LNCaP clone FGC (cell line): Measurements from ENCODE around the gene CAMK2N2.

Experiments used
- DNase-seq: peaks from one replicate; pipeline ENCODE4 v3.0.0-alpha.2; 2011; ENCODE audit warnings: low read depth
- H3K4me3 ChIP-seq: 2 replicates; pipeline ENCODE4 v1.5.1; 2011; ENCODE audit warnings: mild to moderate bottlenecking, low read depth, low read length, control low read depth
- TF ChIP-seq, protein P1 (sequence below): IDR thresholded peaks from 2 replicates; pipeline ENCODE4 v1.5.1; 2012; ENCODE audit warnings: mild to moderate bottlenecking; ENCODE audit not compliant: control insufficient read depth, insufficient read depth; ENCODE audit errors: extremely low read depth

CAMK2N2 gene

GRCh38 chr3:184235381-184236032 lies 25.8 kb downstream of the CAMK2N2 start:
- TF ChIP-seq, protein P1, sequence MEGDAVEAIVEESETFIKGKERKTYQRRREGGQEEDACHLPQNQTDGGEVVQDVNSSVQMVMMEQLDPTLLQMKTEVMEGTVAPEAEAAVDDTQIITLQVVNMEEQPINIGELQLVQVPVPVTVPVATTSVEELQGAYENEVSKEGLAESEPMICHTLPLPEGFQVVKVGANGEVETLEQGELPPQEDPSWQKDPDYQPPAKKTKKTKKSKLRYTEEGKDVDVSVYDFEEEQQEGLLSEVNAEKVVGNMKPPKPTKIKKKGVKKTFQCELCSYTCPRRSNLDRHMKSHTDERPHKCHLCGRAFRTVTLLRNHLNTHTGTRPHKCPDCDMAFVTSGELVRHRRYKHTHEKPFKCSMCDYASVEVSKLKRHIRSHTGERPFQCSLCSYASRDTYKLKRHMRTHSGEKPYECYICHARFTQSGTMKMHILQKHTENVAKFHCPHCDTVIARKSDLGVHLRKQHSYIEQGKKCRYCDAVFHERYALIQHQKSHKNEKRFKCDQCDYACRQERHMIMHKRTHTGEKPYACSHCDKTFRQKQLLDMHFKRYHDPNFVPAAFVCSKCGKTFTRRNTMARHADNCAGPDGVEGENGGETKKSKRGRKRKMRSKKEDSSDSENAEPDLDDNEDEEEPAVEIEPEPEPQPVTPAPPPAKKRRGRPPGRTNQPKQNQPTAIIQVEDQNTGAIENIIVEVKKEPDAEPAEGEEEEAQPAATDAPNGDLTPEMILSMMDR: no peak
- H3K4me3 ChIP-seq: no peak overlapping the region
- DNase-seq: no peak

DNA sequence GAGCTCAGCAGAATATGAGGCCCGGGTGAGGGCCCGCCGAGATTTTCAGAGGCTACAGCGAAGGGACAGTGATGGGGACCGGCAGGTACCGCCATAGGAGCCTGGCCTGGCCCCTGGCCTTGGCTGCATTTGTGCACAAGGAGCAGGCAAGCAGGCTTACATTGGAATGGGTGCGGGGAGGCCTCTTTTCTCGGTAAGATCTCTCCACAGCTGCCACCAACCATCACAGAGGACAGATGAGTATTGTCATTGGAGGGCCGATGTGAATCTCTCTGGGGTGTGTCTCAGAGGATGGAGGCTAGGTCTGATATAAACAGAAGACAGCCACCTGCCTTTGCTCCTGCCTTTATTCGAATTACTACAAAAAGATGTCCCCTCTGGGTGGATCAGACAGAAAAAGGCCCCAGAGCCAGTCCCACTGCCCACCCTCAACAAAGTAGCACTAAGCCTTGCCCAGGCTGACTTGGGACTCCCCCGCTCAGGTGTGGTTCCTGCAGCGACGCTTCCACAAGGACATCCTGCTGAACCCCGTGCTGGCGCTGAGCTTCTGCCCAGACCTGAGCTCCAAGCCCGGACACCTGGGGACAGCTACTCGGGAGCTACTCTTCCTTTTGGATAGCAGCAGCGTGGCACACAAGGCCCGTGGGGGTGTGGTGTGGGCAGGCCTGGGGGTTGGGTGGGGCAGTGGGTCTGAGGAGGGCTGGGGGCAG lies 26.5 kb downstream of the CAMK2N2 start:
- no peak for DNase-seq
- no peak overlapping the region for H3K4me3 ChIP-seq
- TF ChIP-seq, protein P1: no peak

- DNase-seq: no peak
- TF ChIP-seq, protein P1: 0 out of 2 replicates have a peak, but pooled peaks have one; percentile 21
- H3K4me3 ChIP-seq: no peak overlapping the region
Observed at GRCh38 chr3:184234224-184234623, 27.1 kb downstream of the CAMK2N2 start.

GRCh38 chr3:184233127-184233843 lies 28.1 kb downstream of the CAMK2N2 start:
- no peak for DNase-seq
- H3K4me3 ChIP-seq: no peak overlapping the region
- TF ChIP-seq, protein P1: no peak

GRCh38 chr3:184231671-184232070 lies 29.7 kb downstream of the CAMK2N2 start:
- TF ChIP-seq, protein P1: no peak
- no peak for DNase-seq
- H3K4me3 ChIP-seq: no peak overlapping the region

- TF ChIP-seq, protein P1: no peak
- H3K4me3 ChIP-seq: no peak overlapping the region
- no peak for DNase-seq
Observed at GRCh38 chr3:184230603-184231528, 30.5 kb downstream of the CAMK2N2 start.
